Fibroblast of the conjunctiva (primary cell): Measurements from ENCODE around the gene EML4.

ENCODE experiments used
- DNase-seq: peaks from one replicate; pipeline ENCODE4 v3.0.0-alpha.2; 2010; ENCODE audit warnings: low read depth

EML4 gene

DNA sequence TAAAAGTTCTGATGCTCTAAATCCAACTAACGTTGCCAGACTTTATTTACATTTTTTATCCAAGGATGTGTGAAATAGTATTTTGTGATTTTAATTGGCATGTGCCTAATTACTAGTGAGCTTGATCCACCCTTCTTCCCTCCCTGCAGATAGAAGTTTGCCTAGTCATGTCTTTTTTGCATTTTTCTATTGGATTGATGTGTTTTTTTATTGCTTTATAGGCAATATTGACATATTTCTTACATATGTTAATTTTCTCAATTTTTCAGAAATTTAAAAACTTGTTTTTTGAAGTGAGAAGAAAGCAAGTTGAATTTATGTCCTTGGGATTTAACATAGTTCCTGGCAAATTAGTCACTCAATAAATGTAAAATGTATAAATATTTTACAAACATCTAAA lies 56.4 kb downstream of the EML4 start:
- DNase-seq: no peak

DNA sequence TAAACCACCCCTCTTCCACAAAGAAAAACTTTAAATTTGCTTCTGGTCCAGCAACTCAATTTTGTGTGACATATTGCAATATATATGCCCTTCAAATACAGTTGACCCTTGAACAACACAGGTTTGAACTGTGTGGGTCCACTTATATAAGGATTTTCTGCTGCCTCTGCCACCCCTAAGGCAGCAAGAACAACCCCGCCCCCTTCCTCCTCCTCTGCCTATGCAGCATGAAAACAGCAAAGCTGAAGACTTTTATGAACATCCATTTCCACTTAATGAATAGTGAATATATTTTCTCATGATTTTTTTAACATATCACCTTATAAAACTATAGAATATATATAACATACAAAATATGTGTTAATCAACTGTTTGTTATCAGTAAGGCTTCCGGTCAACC lies 58.3 kb downstream of the EML4 start:
- no peak for DNase-seq

- no peak for DNase-seq
Observed at GRCh38 chr2:42228101-42228500, 58.9 kb downstream of the EML4 start.

DNA sequence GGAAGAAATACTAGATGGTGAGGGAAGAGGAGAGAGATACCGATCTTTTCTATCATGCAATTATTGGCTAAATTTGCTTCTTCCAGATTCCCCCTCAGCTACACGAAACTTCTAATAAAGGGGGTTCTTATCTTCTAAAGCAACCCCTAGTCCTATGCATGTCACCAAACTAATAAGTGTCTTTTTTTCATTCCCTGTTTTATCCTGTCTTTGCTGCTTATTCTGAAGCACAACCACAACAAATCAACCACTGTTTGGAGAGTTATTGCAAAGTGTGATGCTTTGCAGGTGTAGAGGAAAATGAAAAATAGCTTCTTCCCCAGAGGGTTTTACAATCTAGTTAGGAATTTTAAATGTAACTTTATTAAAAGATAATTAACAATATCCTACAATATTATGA lies 60.8 kb downstream of the EML4 start:
- DNase-seq: no peak

- DNase-seq: no peak
Observed at GRCh38 chr2:42230891-42231290, 61.7 kb downstream of the EML4 start.

GRCh38 chr2:42232024-42232423 lies 62.9 kb downstream of the EML4 start:
- DNase-seq: no peak

DNA sequence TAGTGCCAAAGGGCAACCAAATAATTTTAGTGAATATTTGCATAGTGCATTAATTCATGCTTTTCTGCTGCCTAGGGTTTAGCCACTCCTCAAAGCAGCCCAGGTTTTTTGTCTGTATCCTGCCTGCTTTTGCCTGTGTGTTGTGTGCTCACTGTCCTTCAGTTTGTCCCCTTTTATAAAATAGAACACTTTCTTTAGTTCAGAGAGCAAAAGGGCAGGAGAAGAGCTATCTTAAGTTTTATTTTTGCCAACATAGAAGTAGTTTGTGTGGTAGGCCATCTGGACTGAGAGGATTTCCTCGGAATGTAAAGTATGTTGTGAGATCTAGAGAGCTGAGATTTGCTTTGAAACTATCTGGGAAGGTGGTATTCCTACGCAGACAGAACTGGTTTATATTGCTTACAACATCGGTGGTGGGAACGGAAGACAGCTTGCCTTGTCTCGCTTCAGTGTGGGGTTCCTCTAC lies 64.9 kb downstream of the EML4 start:
- no peak for DNase-seq

DNA sequence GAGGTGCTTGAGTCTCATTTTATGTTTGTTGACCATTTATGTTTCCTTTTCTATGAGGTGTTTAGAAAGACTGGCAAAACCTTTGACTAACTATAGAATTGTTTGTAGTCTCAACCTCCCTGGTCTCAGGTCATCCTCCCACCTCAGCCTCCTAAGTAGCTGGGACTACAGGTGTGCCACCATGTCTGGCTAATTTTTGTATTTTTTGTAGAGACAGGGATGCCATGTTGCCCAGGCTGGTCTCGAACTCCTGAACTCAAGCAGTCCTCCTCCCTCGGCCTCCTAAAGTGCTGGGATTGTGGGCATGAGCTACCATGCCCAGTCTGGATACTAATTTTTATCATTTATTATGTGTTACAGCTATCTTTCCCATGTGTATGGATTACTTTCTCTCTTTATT lies 67.8 kb downstream of the EML4 start:
- no peak for DNase-seq

GRCh38 chr2:42238644-42239288 lies 69.6 kb downstream of the EML4 start:
- DNase-seq: no peak

DNA sequence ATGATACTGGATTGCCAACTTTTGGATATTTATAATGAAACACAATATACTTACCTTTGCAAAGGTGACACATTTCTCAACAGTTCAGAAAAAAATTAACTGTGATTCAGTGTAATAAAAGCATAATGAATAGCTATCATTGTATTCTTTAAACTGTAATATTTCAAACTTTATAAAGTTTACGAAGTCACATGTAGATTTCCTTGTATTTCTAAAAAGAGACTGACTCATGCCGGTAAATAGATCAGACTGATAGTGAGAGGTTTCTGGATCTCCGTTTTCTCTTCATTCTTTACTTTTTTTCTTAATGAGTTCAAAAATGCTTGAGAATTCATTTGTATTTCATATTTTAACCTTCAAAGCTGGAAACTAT lies 70.1 kb downstream of the EML4 start:
- no peak for DNase-seq

GRCh38 chr2:42239811-42240210 lies 70.7 kb downstream of the EML4 start:
- DNase-seq: no peak

- no peak for DNase-seq
Observed at GRCh38 chr2:42241517-42241916, 72.4 kb downstream of the EML4 start.

DNA sequence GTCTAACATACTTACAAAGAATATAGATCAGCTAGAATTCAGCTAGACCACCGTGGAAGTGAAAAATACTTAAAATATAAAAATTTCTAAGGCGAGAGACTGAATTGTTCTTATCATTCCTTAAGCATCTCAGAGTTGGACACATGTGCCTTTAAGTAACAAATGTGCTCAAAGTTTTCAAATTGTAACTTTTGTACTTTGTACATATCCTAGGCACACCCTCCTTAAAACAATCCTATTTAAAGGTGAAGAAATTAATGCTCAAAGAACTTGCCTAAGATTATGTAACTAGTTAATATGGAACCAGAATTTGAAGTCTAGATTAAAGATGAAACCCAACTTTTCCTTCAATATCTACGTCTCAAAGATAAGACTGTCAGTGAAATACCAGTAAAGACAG lies 74.1 kb downstream of the EML4 start:
- no peak for DNase-seq

DNA sequence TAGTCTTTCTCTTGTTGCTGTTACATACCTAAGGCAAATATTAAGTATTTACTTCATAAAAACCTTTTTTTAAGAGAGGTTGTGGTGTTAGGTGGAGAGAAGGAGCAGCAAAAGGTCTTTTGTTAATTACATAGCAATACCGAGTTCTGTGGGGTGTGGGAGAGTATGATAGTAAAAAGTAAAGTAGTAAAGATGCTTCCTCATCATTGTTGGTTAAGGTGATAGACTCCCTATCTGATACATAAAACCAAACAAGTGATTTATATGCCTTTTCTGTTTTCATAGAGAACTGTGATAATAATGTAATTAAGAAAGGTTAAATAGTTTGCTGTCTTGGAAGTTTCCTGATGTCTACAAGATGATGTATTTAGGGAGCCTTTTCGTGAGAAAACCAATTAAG lies 75.4 kb downstream of the EML4 start:
- no peak for DNase-seq

DNA sequence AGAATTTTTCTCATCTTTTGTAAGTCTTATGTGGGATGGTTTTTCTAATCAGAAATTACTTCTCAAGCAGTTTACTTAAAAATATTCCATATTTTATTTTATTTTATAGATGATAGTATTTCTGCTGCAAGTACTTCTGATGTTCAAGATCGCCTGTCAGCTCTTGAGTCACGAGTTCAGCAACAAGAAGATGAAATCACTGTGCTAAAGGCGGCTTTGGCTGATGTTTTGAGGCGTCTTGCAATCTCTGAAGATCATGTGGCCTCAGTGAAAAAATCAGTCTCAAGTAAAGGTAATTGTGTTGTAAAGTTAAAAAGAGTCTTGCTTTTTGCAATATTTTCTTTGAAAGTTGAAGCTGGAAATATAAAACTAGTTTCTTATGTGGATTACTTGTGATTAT lies 76.2 kb downstream of the EML4 start:
- no peak for DNase-seq

DNA sequence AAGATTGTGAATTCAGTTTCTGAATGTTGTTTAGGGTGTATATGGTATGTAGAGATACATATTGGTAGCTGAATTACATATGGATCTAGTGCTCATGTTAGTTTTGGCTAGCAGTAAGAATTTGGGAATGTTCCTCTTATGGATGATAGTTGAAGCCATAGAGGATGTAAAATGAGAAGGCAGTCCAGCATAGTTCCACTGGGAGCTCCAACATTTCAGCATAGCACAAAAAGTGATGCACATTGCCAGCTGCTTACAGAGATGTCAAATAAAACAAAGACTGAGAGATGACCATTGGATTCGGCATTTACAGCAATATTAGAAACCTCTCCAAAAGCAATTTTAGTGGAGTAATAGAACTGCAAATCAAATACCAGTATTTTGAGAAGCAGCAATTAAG lies 77.4 kb downstream of the EML4 start:
- peak; percentile 13 for DNase-seq

DNA sequence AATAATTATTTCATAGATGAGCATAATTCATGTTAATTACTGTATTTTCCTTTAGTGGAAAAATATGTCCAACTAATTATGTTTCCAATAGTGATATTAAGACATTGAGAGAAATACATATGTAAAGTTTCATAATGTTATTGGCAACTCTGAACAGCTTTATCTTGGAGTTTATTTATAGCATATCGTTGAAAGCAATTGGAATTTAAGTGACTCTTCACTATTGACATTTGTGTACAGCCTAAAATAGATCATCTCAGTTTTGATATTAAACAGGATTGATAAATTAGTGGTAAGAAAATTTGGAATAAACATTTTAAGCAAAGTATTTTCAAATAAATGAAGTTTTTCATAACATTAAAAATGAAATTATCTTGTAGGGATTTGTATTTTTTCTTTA lies 79.7 kb downstream of the EML4 start:
- DNase-seq: no peak

- no peak for DNase-seq
Observed at GRCh38 chr2:42249284-42249683, 80.1 kb downstream of the EML4 start.

- DNase-seq: no peak
Observed at GRCh38 chr2:42249887-42250286, 80.7 kb downstream of the EML4 start.

DNA sequence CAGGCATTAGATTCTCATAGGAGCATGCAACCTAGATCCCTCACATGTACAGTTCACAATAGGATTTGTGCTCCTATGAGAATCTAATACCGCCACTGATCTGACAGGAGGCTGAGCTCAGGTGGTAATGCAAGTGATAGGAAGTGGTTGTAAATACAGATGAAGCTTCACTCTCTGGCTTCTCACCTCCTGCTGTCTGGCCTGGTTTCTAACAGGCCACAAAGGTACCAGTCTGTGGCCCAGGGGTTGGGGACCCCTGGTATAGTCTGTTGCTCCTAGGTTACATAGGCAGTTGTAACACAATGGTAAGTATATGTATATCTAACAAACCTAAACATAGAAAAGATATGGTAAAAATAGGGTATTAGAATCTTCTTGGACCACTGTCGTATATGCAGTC lies 81.8 kb downstream of the EML4 start:
- DNase-seq: no peak

- DNase-seq: no peak
Observed at GRCh38 chr2:42252464-42252863, 83.3 kb downstream of the EML4 start.

DNA sequence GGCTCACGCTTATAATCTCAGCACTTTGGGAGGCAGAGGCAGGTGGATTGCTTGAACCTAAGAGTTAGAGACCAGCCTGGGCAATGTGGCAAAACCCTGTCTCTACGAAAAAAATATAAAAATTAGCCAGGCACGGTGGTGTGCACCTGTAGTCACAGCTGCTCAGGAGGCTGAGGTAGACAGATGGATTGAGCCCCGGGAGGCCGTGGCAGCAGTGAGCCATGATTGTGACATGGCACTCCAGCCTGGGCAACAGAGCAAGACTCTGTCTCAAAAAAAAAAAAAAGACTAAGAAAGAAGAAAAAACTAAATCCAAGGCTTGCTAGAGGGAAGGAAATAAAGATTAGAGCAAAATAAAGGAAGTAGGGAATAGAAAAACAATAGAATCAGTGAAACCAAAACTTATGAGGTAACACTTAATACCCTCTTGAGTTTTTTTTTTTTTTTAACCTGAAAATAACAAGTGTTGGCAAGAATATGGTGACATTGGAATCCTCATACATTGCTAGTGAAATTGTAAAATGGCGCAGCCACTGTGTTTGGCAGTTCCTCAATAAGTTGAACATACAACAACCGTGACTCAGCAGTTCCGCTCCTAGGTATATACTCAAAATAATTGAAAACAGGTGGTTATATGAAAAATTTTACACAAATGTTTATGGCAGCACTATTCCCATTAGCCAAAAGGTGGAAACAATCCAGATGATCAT lies 85.2 kb downstream of the EML4 start:
- peak; percentile 26 for DNase-seq

- DNase-seq: no peak
Observed at GRCh38 chr2:42256505-42256904, 87.4 kb downstream of the EML4 start.
